HepG2 (cell line): ENCODE data around the gene MOXD1. TPM values are rescaled to one million over a fixed set of nuclear protein-coding genes. Genes with fewer than 3 reads are reported as not detected.

ENCODE experiments used
- ATAC-seq: fragments of 200-7000 bp; cut with Tn5 transposase; 3 replicates; pipeline ENCODE4 v1.9.1; 2020; ENCODE audit warnings: mild to moderate bottlenecking, moderate library complexity
- BruUV-seq: library from RNA; stranded (reverse); fragments of 400-500 nt; replicated peaks from 2 replicates; lab custom pipeline; 2021; lab: Mats Ljungman, UMichigan
- CTCF ChIA-PET: fragments of 300-600 bp; formaldehyde crosslinking; extraction: SDS; loops from one replicate; lab custom pipeline; 2021; ENCODE audit warnings: low total read pairs, inconsistent platforms, low intra/inter-chr PET ratio; lab: Yijun Ruan, JAX
- POLR2A ChIA-PET: fragments of 350-600 bp; sonication (Branson Sonifier 250); formaldehyde crosslinking; loops from one replicate; lab custom pipeline; 2020; ENCODE audit warnings: antibody characterized with exemption, inconsistent platforms; lab: Yijun Ruan, JAX
- DNase-seq: peaks from one replicate; pipeline ENCODE4 v3.0.0-alpha.2; 2015; ENCODE audit warnings: low spot score
- FAIRE-seq: peaks from 3 replicates; lab custom pipeline; 2011; peaks lifted over from hg19 to GRCh38; lab: Jason Lieb, UNC
- H2AFZ ChIP-seq: one replicate; pipeline ENCODE4 v1.6.1; 2011; ENCODE audit warnings: low read length, inconsistent platforms
- H3K27ac ChIP-seq: fragments of 300-600 bp; 3 replicates; pipeline ENCODE4 v1.8.0; 2011; ENCODE audit warnings: mixed run types, mild to moderate bottlenecking, mixed read lengths, low read length, inconsistent platforms; ENCODE audit not compliant: insufficient read depth; ENCODE audit errors: extremely low read length
- H3K27me3 ChIP-seq, 2 experiments: fragments of 200-600 bp in 1 of 2; 2 replicates in 1 of 2; 3 replicates in 1 of 2; pipeline versions ENCODE4 v1.6.0 to v1.8.0; 2011; ENCODE audit warnings: low read length in 2 of 2, mild to moderate bottlenecking in 2 of 2, moderate library complexity in 2 of 2, inconsistent platforms in 1 of 2; ENCODE audit not compliant: insufficient read depth in 2 of 2, control insufficient read depth in 1 of 2
- H3K36me3 ChIP-seq, 2 experiments: fragments of 200-600 bp in 1 of 2; replicated peaks in 1 of 2; 2 replicates in 1 of 2; 3 replicates in 1 of 2; pipeline versions ENCODE4 v1.5.1 to v1.8.0; 2011; ENCODE audit warnings: low read length in 2 of 2, inconsistent platforms in 1 of 2; ENCODE audit not compliant: insufficient read depth in 2 of 2, control insufficient read depth in 1 of 2
- H3K4me1 ChIP-seq: 2 replicates; pipeline ENCODE4 v1.5.1; 2012; ENCODE audit warnings: low read length, inconsistent platforms; ENCODE audit not compliant: insufficient read depth
- H3K4me2 ChIP-seq: 2 replicates; pipeline ENCODE4 v1.6.0; 2011; ENCODE audit warnings: low read depth, low read length, inconsistent platforms
- H3K4me3 ChIP-seq, 3 experiments: fragments of 200-600 bp in 1 of 3; sonication (generic), shearing (Covaris generic) in 1 of 3; replicated peaks in 1 of 3; 2 replicates each; pipeline ENCODE4 v1.5.1; 2011 to 2016; ENCODE audit warnings: low read length in 3 of 3, inconsistent platforms in 2 of 3, low read depth in 2 of 3, mild to moderate bottlenecking in 2 of 3, control low read depth in 1 of 3, mixed read lengths in 1 of 3; ENCODE audit not compliant: insufficient read depth in 1 of 3
- H3K79me2 ChIP-seq: one replicate; pipeline ENCODE4 v1.6.1; 2011; ENCODE audit warnings: low read length, inconsistent platforms; ENCODE audit not compliant: insufficient read depth
- H3K9ac ChIP-seq: 2 replicates; pipeline ENCODE4 v1.6.0; 2011; ENCODE audit warnings: mild to moderate bottlenecking, low read depth, low read length, inconsistent platforms; ENCODE audit not compliant: insufficient read depth
- H3K9me3 ChIP-seq: 2 replicates; pipeline ENCODE4 v1.5.1; 2012; ENCODE audit warnings: mild to moderate bottlenecking, low read length
- H4K20me1 ChIP-seq: 2 replicates; pipeline ENCODE4 v1.6.0; 2011; ENCODE audit warnings: inconsistent platforms, mild to moderate bottlenecking, low read length, moderate library complexity; ENCODE audit not compliant: insufficient read depth
- DDIT3 ChIP-seq: sonication (generic); formaldehyde crosslinking; IDR thresholded peaks from 2 replicates; pipeline ENCODE4 v1.4.0; 2020; ENCODE audit warnings: mild to moderate bottlenecking, missing genetic modification reagents
- ZFP90 ChIP-seq: sonication (generic); formaldehyde crosslinking; IDR thresholded peaks from 2 replicates; pipeline ENCODE4 v1.8.0; 2022; ENCODE audit warnings: missing genetic modification reagents, mild to moderate bottlenecking, inconsistent platforms, borderline replicate concordance
- ZNF383 ChIP-seq: sonication (generic); formaldehyde crosslinking; IDR thresholded peaks from 2 replicates; pipeline ENCODE4 v1.4.0; 2020; ENCODE audit warnings: missing genetic modification reagents, mild to moderate bottlenecking, borderline replicate concordance
- ZNF460 ChIP-seq: sonication (generic); formaldehyde crosslinking; IDR thresholded peaks from 2 replicates; pipeline ENCODE4 v1.5.1; 2020; ENCODE audit warnings: missing genetic modification reagents, mild to moderate bottlenecking, borderline replicate concordance
- ZNF557 ChIP-seq: sonication (generic); formaldehyde crosslinking; IDR thresholded peaks from 2 replicates; pipeline ENCODE4 v1.4.0; 2020; ENCODE audit warnings: missing genetic modification reagents
- WGBS: methylation state at CpG from one replicate; pipeline ENCODE4 v1.1.6; 2017; ENCODE audit warnings: low lambda C conversion rate; 5-methylcytosine and 5-hydroxymethylcytosine counted together
- in situ Hi-C: cut with HindIII; loops from 2 replicates; pipeline ENCODE4 v1.10.0; 2017; ENCODE audit warnings: low pct_unique_long_range_greater_than_20kb; ENCODE audit not compliant: extremely low pct_ligation_motif_present
- intact Hi-C: fragments of 100-400 bp; cut with micrococcal nuclease; formaldehyde crosslinking; loops from one replicate; pipeline ENCODE4 v1.10.0; 2022; ENCODE audit not compliant: unreplicated experiment
- polyA plus RNA-seq, 8 experiments: library from polyadenylated mRNA; depleted of rRNA in 3 of 8; stranded (reverse) in 7 of 8; unstranded in 1 of 8; fragments of >200 nt; fragmentation: Illumina TruSeq in 4 of 8; extraction: Trizol in 4 of 8; gene quantifications; 2 replicates each; pipeline versions ENCODE4 v1.2.1 to v1.2.3, GENCODE V29; 2011 to 2016; ENCODE audit warnings: low read depth in 4 of 8, missing spikeins in 1 of 8, mixed read lengths in 1 of 8; ENCODE audit not compliant: insufficient read depth in 1 of 8
- total RNA-seq, 5 experiments: library from RNA; depleted of rRNA; stranded (reverse); fragments of >200 nt; fragmentation: Illumina TruSeq; extraction: Trizol; gene quantifications; 2 replicates each; pipeline ENCODE4 v1.2.3, GENCODE V29; 2016; ENCODE audit warnings: low read depth in 1 of 5

The MOXD1 gene
- total and polyA plus RNA-seq, 2 of the 13 experiments (the other 11 are each of a cell fraction or from before 2014, with no cell fraction given) = 0.03 TPM; not detected in 1

GRCh38 chr6:132368916-132369481 lies 32.3 kb downstream of the MOXD1 start:
- Histone ChIP-seq H3K79me2 (no peaks in the 10 kb centered on the region), H2AFZ (no peak overlapping the region), H3K9me3 (no peaks in the 10 kb centered on the region), H3K27me3 (no peaks in the 10 kb centered on the region; a peak in 1 of 5 replicates), H3K4me3 (no peak overlapping the region), H3K9ac (no peak overlapping the region), H3K4me2 (no peak overlapping the region), H3K36me3 (no peaks in the 10 kb centered on the region), H3K4me1 (no peaks in the 10 kb centered on the region), H3K27ac (no peak overlapping the region), H4K20me1 (no peaks in the 10 kb centered on the region)
- FAIRE-seq (no peak), ATAC-seq (no peak), DNase-seq (no peak)
- TF ChIP-seq DDIT3 (CRISPR knock-in tag) (no peak), ZNF460 (CRISPR knock-in tag) (no peak), ZNF557 (no peak)
- BruUV-seq = no TSS peak
- intact Hi-C loops = no loop called here
- WGBS = 22% methylated on average over 7 of the region's 7 CpGs
- in situ Hi-C loops = no loop called here
- ChIA-PET POLR2A (no interaction called here), CTCF (no interaction called here)

GRCh38 chr6:132365281-132365907 lies 35.9 kb downstream of the MOXD1 start:
- BruUV-seq = no TSS peak

More at GRCh38 chr6:132365281-132365907, 35.9 kb downstream of the MOXD1 start:
- Histone ChIP-seq H3K79me2 (no peaks in the 10 kb centered on the region), H3K9me3 (no peaks in the 10 kb centered on the region), H3K4me2 (no peak overlapping the region), H2AFZ (no peak overlapping the region), H3K27me3 (no peaks in the 10 kb centered on the region; a peak in 1 of 5 replicates), H3K4me3 (no peak overlapping the region), H3K9ac (no peak overlapping the region), H4K20me1 (no peaks in the 10 kb centered on the region), H3K4me1 (no peaks in the 10 kb centered on the region), H3K36me3 (no peaks in the 10 kb centered on the region), H3K27ac (no peak overlapping the region)
- ChIA-PET POLR2A (no interaction called here), CTCF (no interaction called here)
- intact Hi-C loops = no loop called here
- no peak for FAIRE-seq
- TF ChIP-seq ZNF383 (CRISPR knock-in tag) (no peak), ZFP90 (CRISPR knock-in tag) (no peak)
- DNase-seq = no peak
- WGBS = 3% methylated on average over 4 of the region's 4 CpGs
- no peak for ATAC-seq
- in situ Hi-C loops = no loop called here
